RPMI8226 (cell line): Measurements from ENCODE around the gene HEG1.
A peak's percentile ranks its signal among the peaks of the same experiment; 100 is the strongest.

Source experiments
- DNase-seq: peaks from one replicate; pipeline ENCODE4 v3.0.0-alpha.2; 2015

The HEG1 gene

GRCh38 chr3:125005676-125006075, 50.1 kb downstream of the HEG1 start:
- DNase-seq: no peak

GRCh38 chr3:125005222-125005621, 50.6 kb downstream of the HEG1 start:
- no peak for DNase-seq

GRCh38 chr3:125003859-125004595, 51.8 kb downstream of the HEG1 start:
- no peak for DNase-seq

DNA sequence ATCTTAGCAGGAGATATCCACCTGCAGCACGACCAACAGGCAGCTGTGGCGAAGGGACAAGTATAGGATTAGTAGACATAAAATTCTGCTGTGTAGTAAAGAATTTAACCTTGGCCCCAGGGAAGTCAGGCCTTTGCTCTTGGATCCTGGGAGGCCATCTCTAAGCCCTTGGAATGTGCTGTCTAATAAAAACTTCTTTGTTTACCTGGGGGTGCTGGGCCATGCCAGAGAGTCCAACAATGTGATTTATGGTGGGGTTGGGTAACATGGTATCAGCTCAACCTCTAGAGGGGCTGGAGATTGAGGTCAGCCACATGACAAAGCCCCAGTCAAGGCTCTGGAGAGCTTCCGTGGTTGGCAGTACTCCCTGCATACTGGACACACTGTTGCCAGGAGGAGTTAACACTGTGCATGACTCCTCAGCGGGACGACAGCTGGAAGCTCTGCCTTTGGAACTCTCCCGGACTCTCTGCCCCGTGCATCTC, 52.4 kb downstream of the HEG1 start:
- DNase-seq: no peak

DNA sequence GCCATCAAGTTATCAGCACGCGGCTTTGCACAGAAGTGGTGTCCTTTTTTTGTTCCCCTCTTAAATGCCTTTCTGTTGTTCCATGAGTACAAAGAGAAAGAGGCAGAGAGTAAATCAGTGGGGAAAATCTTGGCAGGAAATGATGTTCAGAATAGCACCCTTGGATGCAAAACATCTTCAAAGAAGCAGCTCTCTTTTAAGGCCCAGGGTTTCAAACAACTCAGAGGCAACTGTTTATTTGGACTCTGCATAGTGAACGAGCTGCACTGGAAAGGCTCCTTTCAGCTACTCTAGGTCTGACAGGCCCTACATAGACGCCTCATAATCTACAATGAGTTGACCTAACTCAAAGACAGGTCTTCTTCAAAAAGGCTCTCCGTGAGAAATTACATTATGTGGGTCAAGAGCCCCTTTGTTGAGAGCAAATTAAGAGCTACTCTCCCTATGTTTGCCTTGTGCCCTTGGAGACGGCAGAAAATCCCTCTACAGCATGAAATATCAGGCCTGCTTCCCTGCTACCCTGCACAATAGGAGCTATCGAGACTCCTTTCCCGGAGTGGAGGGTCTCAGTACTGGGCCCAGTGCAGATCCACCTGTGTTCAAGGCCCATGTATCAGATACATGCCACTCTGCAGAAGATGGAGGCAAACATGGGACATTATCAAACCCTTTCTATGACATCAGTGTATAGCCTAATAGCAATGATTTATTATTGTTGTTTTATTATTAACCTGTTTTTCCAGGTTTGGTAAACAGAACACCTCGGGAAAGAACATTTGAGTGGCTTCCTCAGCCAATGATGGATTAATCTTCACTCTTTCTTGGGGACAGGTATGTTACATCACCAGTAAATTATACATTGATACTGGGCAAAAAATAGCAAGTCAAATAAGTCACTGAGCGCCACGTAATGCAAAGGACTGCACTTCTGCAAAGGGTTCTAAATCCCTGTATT, 53.1 kb downstream of the HEG1 start:
- DNase-seq: no peak

DNA sequence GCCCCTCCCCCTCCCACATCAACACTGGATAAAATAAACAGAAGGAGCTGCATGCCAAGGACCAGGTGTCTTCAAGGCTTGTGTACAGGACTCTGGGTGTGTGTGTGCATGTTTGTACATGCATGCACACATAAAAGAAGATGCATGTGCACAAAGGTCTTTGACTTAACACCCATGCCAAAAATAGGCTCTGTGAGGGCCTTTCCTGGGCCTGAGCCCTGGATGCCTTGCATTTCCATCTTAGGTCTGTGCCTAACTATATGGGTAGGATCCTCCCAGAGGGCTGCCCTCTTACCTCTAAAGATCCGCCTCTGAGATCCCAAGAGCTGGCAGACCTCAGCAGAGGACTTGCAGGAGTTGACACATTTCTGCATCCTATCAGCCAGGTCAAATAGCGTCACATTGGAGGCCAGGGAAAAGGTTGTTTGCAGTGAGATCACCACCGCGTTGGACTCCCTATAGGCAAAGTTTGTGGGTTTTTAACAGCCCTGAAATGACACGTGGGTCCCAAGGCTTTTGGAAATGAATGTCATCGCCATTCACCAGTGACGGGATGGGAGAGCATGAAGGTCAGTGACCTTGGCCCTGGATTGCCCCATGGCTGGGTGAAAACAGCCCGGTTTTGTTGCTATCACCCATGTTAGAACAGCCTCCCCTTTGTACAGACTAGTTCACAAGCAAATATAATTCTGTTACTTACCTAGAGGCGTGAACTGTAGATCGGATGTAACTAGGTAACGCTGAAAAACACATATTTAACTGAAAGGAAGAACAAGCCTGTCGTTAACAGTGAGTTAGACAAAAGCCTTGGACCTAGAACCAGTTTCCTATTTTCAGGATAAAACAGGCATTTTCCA, 54.0 kb downstream of the HEG1 start:
- DNase-seq: no peak

GRCh38 chr3:125000661-125001060, 55.1 kb downstream of the HEG1 start:
- no peak for DNase-seq

- no peak for DNase-seq
These were observed 55.8 kb downstream of the HEG1 start for GRCh38 chr3:124999897-125000435.

DNA sequence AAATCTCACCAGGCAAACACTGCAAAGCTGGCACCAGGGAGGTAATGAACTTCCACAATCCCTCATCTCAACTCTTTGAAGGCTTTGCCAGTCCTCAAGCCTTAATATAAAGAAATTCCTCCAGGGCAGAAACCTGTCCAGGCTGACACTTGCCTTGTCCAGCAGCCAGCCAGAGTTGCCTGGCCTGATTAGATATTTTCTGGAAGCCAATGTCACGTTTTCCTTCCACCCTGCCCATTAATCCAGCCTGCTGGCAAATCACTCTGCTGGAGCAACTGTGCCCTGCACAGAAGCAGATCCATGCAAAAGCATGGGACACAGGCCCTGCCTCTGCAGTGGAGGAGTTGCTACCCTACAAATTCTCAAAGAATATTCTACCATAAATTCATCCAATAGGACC, 56.5 kb downstream of the HEG1 start:
- no peak for DNase-seq

DNA sequence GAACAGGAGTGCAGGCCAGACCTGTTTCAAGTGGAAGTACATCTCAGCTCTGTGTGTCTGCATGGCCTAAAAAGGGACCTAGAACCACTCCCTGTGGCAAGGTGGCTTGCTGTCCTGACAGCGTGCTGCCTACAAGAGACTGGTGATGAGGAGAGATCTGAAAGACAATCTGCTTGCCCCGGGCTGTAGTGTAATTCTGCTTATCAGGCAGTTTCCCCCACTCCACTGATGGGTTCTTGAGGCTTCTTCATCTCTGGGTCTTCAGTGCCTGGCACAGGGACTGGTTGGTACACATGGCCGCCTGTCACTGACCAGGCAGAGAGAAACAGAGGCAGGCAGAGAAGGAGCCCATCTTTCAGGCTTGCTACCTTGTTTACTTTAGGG, 57.6 kb downstream of the HEG1 start:
- DNase-seq: no peak

GRCh38 chr3:124997303-124998246, 58.2 kb downstream of the HEG1 start:
- DNase-seq: no peak

- peak; percentile 74 for DNase-seq
These were observed 60.3 kb downstream of the HEG1 start for GRCh38 chr3:124995460-124995994.

- DNase-seq: no peak
These were observed 62.3 kb downstream of the HEG1 start for GRCh38 chr3:124993466-124993865.

DNA sequence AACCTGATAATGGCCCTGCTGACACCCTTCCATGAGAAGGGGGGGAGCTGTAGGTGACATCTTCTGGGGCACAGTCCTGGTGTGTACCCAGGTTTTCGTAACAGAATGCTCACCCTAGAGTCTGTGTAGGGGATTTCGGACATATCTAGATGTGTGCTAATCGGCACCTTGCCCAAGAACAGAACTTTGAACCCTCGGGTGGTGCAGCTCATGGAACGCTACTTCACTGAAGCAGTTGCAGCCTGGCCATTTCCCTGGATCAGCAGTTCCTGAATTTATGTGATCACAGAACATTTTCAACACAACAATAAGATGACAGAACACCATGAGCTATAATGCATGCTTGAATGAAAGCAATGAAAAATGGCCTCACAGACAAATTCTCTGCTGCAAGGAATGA, 63.8 kb downstream of the HEG1 start:
- no peak for DNase-seq

DNA sequence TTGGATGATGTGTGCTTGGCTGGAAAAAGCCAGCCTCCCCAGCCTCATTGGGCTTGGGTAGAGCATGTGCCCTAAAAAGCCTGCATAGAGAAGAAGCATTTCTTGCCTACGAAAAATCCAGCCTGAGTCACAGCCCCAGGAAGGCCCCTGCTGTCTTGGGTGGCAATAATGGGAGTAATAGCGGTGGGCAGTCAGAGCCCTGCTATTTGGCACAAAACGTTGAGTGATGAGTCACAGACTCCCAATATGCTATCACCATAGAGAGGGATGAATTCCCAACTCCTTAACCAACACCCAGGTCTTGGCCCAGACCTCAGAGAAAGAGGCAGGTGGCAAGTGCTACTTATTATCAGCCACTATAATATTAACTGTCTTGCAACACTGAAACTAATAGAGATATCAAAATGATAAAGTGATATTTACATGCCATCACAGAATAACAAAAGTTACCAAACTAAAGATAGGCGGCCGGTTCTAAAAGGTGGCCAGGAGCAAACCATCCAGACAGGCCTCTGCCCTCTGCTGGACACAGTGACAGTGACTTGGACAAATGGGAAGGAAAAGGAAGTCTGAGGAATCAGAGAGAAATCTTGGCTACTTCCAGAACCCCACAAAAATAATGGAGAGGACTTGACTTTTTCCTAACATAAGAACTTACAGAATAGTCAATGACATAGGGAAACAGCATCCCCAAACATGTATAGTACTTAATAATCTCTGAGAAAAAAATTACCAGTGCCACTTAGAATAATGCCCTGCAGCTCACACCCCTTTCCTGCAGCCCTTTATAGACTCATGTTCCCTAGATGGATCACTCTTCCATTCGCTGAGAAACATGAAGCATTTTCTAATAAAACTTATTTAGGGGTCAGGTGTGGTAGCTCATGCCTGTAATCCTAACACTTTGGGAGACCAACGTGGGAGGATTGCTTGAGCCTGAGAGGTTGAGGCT, 69.3 kb downstream of the HEG1 start:
- no peak for DNase-seq

DNA sequence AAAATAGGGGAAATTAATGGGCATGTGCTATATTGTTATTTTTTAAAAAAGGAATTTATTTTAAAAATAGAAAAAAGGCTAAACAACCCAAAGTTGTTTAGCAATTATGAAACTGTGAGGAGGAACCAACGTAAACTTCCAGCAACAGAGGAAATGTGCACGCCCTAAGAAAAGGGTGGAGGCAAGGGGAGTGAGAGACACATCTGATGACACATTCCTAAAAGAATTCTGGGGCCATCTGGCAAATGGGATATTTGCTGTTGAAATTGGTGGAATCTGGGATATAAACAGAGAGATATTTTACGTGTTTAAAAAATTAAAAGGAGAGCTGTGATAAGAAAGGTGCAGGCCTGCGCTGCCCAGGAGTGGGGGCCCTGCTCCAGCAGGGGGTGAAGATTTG, 70.4 kb downstream of the HEG1 start:
- no peak for DNase-seq

- no peak for DNase-seq
These were observed 71.0 kb downstream of the HEG1 start for GRCh38 chr3:124984754-124985153.

DNA sequence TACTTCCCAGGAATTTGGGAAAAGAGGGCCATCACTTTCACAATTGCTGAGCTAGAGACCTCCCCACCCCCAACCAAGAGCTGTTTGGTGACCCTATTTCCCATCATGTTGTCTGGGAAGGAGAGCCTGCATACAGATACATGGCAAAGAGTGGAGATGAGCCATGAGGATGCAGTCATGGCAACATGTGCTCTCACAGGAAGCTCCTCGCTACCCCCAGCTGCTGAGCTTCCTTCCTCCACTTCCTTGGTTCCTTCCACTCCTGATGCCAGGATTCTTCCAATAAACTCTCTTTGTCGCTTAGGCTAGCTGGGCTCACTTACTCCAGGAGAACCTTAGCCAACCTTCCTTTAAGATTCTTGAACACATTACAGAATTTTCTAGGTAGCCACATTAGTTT, 72.9 kb downstream of the HEG1 start:
- no peak for DNase-seq

DNA sequence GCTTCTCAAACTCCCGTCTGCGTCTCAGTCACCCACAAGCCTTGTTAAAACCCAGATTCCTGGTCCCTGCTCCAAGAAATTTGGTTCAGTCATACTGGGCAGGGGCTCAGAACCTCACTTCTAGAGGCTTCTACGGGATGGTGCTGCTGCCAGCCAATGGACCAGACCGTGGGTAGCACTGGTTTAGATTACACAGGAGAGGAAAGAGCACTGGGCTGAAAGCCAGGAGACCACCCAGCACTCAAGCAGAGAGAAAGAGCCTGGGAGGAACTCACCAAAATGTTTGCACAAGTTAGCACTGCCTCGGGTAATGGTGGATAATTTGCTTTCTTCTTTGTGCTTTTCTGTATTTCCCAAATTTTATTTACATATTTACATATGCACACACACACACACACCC, 74.3 kb downstream of the HEG1 start:
- DNase-seq: no peak

DNA sequence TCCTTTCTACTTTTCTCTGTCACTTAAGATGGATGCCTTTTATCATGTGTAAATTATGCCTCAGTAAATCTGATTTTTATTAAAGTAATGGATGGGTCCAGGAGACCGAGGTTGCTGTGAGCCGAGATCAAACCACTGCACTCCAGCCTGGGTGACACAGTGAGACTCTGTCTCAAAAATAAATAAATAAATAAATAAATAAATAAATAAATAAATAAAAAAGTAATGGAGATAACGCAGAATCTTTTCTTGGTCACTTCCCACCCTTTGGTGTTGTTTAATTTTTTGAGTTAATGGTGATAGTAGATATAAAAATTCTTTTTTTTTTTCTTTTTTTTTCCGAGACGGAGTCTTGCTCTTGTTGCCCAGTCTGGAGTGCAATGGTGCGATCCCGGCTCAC, 77.2 kb downstream of the HEG1 start:
- no peak for DNase-seq
